NCI-H69 (cell line): ENCODE measurements around the gene SRGAP3.

Experiments
- DNase-seq: peaks from one replicate; lab custom pipeline; 2025; lab: John Stamatoyannopoulos, UW

Gene SRGAP3

DNA sequence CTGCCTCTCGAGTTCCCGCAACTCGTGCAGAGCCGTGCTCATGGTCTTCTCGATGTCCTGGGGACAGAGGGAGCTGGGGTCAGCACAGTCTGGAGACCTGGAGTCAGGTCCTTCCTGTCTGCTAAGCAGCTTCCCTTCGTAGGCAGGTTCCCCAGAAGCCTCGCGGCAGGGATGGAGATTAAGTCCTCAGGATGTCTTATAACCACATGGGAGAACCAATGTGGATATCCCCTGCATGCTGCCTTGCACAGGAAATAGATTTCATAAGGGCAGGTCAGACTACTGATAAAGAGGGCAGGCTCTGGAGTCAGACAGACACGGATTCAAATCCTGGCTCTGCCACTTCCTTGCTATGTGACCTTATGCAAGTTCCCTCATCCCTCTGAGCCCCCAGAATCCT is 263.6 kb downstream of the SRGAP3 start:
- DNase-seq, result no peak

DNA sequence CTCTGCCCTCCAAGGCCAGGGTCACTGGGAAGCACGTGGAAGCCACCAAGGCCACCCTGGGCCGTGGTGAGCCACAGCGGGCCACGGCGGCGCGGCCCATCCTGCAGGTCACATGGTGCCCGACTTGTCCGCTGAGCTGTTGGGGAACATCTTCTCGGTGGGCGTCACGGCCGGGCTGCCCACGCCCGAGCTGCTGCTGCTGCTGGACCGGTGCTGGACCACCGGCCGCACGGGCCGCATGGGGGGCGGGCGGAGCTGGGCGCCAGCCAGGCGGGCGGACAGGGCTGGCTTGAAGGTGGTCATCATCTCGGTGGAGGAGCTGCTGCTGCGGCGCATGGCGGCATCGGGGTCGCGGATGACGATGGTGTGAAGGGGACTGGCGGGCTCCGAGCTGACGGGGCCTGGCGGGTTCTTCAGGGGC is 264.0 kb downstream of the SRGAP3 start:
- DNase-seq, result no peak

DNA sequence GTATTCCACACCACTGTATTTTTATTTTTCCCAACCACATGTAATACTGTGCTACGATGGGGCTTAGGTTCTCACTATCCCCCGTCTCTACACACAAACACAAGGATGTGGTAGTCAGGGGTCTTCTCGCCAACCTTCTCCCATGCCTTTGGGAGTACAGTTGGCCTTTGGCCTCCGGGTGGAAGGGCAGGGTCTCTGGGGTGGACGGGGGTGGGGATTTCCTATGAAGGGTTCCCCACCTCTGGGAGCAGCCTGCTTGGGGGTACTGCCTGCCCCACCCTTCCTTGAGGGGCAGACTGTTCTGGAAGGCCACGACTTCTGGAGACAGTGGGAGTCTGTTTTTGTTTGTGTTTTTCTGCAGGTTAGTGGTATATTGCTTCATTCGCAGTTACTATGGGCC is 264.9 kb downstream of the SRGAP3 start:
- no peak for DNase-seq

DNA sequence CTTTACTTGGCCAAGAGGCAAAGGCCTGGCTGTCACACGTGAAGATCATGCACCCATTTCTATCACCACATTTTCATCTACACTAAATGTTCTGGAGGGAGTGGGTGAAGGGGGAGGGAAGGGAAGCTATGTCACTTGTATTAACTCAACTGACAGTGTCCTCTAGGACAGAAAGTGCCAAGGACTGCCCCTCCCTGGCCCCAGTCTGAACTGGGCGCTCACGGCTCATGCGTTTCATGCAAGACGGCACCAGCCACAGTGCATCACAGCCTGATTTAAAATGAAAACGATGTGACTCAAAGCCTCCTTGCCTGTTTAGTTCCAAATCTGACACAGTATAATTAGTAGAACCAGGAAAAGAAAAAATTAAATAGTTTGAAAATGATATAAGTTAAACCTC is 265.4 kb downstream of the SRGAP3 start:
- no peak for DNase-seq

DNA sequence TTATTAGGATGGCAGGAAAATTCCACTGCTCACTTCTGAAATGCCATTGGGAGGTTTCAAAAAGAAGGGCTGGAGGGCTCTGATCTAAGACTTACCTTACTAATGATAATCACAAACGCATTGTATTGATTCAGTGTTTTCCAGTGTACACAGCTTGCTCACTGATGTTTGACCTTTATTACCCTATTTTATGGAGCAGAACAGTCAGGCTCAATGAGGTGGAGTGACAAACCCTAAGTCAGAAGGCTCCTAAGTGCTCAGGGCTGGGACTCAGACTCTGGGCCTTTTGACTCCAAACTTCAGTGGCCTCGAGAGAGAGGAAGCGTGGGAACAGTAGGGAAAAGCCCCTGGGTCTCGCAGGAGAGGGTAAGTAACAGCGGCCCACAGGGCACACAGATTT is 265.9 kb downstream of the SRGAP3 start:
- no peak for DNase-seq

DNA sequence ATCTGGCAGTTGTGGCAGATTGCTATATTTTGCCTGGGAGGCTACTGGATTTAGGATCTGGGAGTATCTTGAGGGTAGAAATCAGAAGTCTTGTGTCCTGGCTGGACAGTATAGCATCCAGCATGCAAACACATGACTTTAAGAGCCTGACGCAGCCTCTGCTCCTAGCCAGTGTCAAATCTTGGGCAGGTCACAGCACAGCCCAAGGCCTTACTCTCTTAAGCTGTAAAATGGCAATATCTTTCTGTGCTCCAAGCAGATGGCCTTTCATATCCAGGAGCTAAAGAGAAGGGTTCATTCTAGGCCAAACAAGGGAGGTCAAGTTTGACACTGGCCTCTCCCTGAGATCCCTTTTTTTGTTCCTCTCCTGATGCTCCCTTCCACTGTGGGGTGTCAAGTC is 266.4 kb downstream of the SRGAP3 start:
- no peak for DNase-seq

DNA sequence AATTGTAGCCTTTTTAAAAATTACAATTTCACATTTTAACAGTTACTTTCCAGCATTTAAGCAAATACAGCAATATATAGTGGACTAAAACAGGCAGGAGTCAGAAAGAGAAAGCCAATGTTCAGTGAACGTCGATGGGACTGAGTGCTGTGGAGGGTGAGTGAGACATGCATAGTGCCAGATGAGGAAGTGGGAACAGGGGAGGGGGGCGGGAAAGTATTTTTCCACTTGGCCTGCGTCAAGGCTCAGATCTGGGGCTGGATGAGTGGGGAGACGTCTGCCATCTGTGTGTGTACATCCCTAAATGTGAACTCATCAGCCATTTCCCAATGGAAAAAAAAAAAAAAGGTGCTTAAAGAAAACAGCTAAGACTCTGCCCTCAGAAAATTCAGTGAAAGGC is 266.9 kb downstream of the SRGAP3 start:
- DNase-seq, result no peak

DNA sequence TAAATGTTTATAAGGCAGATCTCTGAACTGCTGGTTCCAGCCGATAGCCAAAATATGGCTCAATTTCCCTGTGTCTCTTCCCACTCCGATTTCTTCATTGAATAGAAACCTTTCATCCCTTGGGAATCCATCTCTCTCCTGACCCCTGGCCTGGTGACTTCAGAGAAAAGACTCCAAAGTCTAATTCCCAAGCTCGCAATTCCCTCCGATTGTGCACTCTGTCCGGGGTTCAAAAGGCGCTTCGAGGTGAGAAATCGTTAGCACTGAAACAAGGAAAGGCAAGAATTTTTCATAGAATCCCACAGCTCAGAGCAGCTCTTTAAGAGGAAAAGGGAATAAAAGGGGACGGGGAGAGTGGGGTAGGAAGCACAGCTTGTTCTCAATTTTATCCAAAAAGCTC is 267.7 kb downstream of the SRGAP3 start:
- DNase-seq, result no peak

DNA sequence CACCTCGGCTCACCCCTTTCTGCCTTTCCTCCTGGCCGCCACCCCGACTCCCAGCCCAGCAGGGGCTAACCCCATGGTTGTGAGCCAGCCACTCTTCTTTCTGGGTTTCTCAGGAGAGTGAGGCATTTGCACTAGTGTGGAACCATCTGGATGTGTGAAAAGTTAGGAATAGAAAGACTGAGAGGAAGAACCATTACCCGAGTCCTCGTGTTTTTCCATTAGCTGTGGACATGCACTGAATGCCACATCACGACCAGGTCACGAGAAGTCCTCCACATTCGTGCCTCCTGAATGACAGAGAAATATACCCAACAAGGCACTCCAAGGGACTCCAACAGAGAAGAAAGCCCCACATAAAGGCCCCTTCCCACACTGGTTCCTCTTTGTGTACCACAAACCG is 268.1 kb downstream of the SRGAP3 start:
- DNase-seq, result no peak

DNA sequence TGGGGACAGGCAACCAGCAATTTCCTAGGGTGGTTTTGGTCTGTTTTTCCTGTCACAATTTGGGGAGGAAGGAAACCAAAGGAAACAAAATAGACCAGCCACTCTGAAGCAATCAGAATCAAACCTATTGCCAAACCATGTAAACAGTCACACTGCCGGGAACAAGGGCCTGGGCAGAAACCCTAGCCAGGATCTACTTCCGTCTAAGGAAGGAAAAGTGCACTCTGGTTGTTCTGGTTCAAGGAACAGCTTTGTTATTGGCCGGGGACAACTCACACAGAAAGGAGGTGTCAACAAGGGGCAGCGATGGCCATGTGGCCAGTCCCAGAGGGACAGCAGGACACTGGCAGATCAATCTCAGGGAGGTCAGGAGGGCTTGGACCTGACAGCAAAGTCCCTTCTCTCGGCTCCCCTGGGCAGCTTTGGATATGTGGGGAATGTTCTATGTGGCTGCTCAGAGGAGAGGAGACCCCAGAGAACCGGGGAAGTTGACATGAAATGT is 268.6 kb downstream of the SRGAP3 start:
- DNase-seq, result no peak

DNA sequence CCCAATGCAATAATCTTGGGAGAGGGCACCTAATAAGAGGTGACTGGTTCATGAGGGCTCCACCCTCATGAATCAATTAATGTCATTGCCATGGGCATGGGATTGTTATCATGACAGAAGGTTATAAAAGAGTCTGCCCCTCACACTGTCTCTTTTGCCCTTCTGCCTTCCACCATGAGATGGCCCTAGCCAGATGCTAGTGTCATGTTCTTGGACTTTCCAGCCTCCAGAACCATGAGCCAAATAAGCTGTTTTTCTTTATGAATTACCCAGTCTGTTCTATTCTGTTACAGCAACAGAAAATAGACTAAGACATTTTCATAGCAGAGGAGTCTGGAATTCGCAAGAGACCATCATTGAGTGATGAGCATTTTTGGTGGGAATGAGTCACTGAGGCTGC is 270.2 kb downstream of the SRGAP3 start:
- DNase-seq, result no peak

DNA sequence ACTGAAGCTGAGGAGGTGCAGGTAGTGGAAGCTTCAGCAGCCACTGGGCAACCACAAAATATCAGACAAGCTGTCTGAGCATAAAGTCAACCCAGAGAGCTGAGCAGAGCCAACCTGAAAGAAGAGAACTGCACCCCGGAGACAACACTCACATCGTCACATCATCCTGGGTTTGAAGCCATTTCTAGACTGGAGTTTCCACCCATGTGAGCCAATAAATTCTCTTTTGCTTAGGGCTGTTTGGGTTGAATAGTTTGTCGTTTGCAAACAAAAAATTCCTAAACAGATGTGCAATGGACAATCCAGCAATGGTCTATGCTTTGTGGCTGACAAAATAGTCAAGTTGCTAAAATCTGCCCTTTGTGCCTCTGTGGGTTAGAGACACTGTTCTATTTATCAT is 270.9 kb downstream of the SRGAP3 start:
- DNase-seq, result no peak

DNA sequence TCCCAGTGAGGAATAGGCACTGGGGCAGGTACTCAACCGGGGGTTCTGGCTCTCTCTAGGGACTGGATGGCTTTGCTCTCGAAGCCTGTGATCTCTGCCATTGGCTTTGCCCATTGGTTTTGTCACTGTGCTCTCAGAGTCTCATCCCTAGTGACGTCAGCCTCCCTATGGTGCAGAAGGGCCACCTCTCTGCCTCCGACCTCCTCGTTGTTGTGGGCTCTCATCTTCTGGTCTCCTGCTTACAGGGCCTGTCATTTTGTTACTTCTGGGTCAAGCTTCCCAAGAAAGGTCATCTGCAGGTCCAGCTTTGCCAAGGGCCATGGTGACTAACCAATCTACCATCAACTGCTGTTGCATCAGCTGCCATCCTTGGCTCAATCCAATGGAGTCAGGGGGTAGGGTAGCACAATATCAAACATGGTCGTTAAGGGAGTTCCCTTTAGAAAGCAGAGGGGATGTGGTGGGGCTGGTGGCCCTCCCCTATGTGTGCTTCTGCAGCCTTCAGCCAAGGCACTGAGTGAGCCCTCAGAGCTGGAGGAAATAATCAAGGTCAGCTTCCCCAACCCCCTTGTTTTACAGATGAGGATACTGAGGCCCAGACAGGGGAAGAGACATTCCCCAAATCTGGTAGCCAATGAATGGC is 272.8 kb downstream of the SRGAP3 start:
- DNase-seq, result no peak

DNA sequence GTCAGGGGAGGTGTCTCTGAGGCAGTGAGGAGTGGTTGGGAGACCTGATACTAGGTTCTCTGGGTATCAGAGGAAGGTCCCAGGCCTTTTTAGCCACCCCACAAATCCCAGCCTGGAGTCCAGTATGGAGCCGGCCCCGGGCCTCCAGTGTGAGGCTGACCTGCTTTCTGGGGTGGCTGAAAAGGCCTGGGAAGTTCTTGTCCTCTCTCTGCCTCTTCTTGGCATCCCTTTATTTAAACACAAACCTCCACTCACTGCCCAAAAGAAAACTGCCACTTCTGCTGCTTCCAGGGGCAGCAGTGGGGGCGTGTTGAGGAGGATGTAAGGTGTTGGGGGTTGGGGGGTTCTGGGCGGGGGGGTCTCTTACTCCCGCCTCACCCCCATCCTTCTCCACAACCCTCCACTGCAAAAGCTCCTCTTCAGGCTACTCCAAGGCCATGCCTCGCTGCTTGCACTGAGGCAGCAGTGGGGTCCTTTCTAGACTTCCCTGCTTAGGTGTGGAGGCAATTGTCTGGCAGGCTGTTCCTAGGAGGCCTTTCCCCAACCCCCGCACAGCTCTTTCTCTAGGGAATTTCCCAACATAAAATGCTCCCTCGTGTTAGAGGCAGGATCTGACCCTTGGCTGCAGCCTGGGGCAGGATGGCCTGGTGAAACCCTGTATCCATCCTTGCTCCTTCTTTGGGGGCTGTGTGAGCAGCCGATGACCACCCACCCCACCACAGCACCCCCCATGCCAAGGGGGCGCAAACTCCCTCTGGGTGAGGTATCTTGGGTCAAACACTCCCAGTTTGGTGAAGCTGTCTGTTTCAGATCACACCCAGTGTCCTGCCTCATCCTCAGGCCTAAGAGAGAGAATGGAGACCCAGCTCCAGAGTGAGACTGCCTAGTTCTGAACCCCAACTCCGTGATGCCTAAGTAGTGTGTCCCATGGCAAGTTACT is 274.1 kb downstream of the SRGAP3 start:
- DNase-seq, result no peak

DNA sequence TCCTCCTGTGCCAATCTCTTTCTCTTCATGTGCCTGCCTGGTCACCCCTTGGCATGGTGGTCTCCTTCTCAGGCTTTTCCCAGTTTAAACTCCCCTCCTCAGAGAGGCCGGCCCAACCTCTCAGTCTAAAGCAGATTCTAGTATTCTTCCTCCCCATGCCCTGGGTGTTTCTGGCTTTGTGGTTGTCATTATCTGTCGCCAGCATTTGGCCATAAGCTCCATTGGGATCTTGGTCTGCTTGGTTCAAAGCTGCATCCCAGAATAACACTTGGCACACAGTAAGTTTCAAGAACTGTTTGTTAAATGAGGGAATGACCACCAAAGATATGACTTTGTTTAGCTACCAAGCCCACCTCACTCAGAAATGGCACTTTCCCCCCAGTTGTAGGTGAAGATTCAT is 275.0 kb downstream of the SRGAP3 start:
- no peak for DNase-seq

DNA sequence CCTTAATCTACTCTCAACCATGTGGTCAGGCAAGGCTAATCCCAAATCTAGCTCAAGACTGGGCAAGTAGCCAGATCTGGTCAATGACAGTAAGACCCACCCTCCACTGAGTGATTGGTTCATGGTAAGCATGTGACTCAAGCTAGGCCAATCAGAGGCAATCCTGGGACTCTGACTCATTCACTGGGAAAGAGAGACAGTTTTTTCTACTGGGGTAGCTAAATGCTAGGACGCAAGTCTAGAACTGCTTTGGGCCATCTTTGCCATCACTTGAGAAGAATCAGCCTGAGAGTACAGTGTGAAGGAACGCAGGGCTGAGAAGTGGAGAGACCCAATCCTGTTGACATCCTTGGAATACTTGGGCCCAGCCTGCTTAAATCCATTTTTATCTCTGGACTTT is 276.8 kb downstream of the SRGAP3 start:
- peak; percentile 35 for DNase-seq

DNA sequence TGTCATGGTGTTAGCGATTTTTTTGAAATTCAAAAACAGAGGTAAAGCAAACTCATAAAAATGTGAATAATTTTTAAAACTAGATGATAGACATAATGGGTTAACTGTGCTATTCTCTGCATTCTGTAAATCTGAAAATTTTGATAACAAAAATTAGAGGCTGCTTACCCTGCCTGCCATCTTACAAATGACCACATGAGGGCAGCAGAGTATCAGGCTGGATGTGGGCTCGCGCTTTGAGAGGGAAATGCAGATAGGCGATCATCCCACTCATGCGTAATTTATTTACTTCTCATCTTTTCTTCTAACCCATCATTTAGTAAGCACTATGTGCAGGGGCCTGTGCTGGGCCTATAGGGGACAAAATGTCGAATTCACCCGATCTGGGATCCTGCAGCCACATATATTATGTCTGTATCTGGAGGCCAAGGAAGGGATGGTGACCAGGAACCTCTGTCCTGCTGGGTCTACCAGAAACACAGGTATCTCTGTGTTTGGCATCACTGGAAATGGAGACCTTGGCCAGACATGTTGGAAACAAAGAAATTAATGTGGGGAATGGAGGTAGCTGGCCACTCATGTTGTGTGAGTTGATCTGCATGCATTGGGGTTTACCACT is 278.4 kb downstream of the SRGAP3 start:
- peak; percentile 44 for DNase-seq

DNA sequence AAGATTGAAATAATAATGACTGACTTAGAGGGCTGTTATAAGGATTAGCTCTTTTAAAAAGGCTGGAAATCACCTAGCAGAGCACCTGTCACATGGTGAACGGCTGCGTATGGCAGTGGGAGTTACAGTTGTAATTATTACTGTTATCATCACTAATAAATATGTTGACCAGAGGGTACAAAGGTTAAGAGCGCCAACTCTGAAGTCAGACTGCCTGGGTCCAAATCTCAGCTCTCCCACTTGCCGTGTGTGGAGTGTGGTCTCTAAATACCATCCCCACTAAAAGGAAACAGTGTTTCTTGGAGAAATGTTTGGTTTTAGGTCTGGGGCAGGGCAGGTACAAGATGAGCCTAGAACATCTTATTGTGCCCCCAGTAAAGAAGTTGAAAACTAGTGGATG is 280.2 kb downstream of the SRGAP3 start:
- no peak for DNase-seq

DNA sequence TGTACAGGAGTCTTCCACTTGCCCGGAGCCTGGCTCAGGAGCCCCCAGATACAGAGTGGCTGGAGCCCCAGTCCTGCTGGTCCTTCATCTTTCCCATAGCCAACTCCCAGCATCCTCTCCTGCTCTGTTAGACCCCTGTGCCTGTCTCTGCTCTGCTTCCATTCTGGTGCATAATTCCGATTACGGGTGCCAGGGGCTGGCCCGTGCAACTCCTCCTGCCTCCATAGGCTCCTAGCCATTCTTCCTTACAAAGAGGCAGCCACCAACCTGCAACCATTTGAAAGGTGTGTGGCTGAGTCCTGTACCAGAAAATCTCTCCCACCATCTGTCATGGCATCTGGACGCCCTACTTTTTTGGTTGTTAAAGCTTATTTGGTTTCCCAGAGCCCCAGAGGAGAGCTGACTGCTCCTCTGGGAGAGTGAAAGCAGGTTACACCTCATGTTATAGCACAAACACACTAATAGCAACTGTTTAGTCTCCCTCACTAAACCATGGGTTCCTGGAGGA is 281.0 kb downstream of the SRGAP3 start:
- peak; percentile 47 for DNase-seq

DNA sequence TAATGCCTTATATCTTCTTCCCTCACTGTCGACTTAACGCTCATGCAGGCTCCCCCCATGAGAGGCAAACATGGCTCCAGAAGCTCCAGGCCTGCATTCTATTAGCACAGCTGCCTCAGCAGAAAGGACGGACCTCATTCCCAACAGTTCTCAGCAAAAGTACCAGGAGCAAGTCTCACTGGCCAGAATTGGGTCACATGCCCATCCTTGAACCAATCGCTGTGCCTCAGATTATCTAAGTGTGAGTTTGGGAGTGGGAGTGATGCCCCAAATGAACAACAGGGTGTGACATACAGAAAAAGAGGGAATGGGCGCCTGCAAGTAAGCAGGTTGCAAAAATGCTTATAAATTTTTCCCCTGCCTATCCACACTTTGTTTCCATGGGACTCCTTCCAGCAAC is 281.9 kb downstream of the SRGAP3 start:
- DNase-seq, result no peak

DNA sequence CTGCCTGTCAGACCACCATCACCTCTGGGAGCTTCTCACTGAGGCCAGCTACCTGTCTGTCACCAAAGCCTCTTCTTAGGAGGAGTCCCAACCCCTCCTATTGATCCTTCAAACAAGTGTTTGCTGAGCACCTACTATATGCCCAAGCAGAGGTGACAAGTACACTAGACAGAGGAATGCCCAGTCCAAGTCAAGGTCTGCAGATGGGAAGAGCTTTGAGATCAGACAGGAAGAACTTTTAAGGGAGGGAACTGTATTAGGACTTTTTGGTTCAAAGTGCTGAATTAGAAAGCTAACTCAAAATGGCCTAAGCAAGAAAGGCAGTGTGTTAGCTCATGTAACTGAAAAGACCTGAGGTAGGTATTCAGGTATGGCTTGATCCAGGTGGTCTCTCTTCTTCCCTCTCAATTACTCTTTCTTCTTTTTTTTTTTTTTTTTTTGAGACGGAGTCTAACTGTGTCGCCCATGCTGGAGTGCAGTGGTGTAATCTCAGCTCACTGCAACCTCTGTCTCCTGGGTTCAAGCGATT is 282.6 kb downstream of the SRGAP3 start:
- no peak for DNase-seq

DNA sequence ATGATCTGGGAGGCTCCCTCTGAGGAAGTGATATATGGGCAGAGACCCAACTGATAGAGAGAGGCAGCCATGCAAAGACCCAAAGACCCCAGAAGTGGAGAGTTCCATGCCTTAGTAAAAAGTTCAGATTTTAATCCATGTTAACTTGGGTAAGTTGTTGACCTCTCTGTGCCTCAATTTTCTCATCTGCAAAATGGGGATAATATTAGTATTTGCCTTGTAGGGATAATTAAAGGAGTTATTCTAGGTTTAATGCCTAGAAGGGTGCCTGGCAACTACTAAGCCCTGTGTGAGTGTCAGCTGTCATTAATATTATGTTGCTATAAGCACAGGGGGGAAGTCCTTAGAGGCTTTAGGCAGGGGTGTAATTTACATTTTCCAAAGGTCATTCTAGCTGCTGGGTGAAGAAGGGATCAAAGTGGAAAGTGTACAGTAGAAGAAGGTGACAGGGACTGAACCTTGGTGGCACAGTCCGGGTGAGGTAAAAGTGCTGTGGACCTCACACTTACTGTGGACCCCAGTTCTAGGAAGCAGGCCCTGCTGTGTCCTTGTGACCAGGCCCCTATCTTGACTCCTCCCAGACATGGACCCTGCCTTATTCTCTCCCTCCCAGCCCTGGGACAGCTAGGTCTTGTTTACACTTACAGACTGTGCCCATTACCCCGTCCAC is 283.2 kb downstream of the SRGAP3 start:
- no peak for DNase-seq
